DOHH2 (cell line): Measurements from ENCODE around the gene TCF12.

Experiments
- EZH2phosphoT487 ChIP-seq: fragments of 200-600 bp; sonication (generic); IDR thresholded peaks from 2 replicates; pipeline ENCODE4 v1.6.1; 2017; ENCODE audit warnings: borderline replicate concordance, mild to moderate bottlenecking, antibody characterized with exemption, low read length, moderate library complexity, mixed read lengths
- TF ChIP-seq, protein P1 (sequence below): fragments of 200-600 bp; sonication (generic); IDR thresholded peaks from one replicate; pipeline ENCODE4 v1.5.1; 2014; ENCODE audit warnings: antibody characterized with exemption, mild to moderate bottlenecking, low read depth, low read length; ENCODE audit not compliant: poor library complexity, severe bottlenecking

DNA sequence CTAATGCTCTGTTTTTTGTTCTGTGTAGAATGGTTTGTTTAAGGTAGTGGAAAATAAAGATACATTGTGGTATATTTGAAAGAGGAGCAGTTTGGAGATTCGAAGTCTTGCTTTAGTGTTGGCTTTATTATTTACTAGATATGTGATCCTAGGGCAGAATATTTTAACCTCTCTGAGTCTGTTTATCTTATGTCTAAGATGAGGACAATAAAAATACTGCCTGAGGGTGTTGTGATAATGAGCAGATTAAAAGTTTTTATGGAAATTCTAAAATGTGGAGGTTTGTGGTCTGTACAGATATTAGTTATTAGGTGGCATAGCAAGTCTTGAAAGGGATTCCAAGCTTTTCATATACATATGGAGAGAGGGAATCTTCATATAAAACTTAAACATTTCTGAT is 15.0 kb downstream of the TCF12 start:
- TF ChIP-seq, protein P1, sequence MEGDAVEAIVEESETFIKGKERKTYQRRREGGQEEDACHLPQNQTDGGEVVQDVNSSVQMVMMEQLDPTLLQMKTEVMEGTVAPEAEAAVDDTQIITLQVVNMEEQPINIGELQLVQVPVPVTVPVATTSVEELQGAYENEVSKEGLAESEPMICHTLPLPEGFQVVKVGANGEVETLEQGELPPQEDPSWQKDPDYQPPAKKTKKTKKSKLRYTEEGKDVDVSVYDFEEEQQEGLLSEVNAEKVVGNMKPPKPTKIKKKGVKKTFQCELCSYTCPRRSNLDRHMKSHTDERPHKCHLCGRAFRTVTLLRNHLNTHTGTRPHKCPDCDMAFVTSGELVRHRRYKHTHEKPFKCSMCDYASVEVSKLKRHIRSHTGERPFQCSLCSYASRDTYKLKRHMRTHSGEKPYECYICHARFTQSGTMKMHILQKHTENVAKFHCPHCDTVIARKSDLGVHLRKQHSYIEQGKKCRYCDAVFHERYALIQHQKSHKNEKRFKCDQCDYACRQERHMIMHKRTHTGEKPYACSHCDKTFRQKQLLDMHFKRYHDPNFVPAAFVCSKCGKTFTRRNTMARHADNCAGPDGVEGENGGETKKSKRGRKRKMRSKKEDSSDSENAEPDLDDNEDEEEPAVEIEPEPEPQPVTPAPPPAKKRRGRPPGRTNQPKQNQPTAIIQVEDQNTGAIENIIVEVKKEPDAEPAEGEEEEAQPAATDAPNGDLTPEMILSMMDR = no peak
- no peak for TF ChIP-seq EZH2phosphoT487
